GM18508 (cell line): Measurements from ENCODE around the gene BTBD7.
"Not testable (repeated sequence)": the region's sequence is repeated elsewhere in the genome, so short reads cannot be mapped to it uniquely, and the experiment has no call there.

Experiments
- ATAC-seq: cut with Tn5 transposase; IDR thresholded peaks from one replicate; pipeline ENCODE4 v1.9.1; 2021; ENCODE audit warnings: moderate number of reproducible peaks; ENCODE audit not compliant: insufficient read depth, unreplicated experiment

BTBD7 gene

GRCh38 chr14:93266127-93266526 lies 66.7 kb downstream of the BTBD7 start:
- ATAC-seq = no peak

- ATAC-seq = no peak
Observed at GRCh38 chr14:93263416-93263815, 69.4 kb downstream of the BTBD7 start.

GRCh38 chr14:93262446-93262845 lies 70.4 kb downstream of the BTBD7 start:
- ATAC-seq = no peak

- ATAC-seq = no peak
Observed at GRCh38 chr14:93249128-93249831, 83.6 kb downstream of the BTBD7 start.

- ATAC-seq = no peak
Observed at GRCh38 chr14:93246534-93246933, 86.3 kb downstream of the BTBD7 start.

- no peak for ATAC-seq
Observed at GRCh38 chr14:93245764-93246420, 86.9 kb downstream of the BTBD7 start.

GRCh38 chr14:93240678-93241000 lies 92.2 kb downstream of the BTBD7 start:
- no peak for ATAC-seq

GRCh38 chr14:93239869-93240677 lies 92.8 kb downstream of the BTBD7 start:
- no peak for ATAC-seq

- no peak for ATAC-seq
Observed at GRCh38 chr14:93234798-93235197, 98.0 kb downstream of the BTBD7 start.

- ATAC-seq = not testable (repeated sequence)
Observed at GRCh38 chr14:93233078-93233477, 99.8 kb downstream of the BTBD7 start.

- no peak for ATAC-seq
Observed at GRCh38 chr14:93232159-93232558, 100.7 kb downstream of the BTBD7 start.

- ATAC-seq = no peak
Observed at GRCh38 chr14:93231129-93231979, 101.5 kb downstream of the BTBD7 start.

GRCh38 chr14:93230539-93230938 lies 102.3 kb downstream of the BTBD7 start:
- no peak for ATAC-seq

GRCh38 chr14:93228550-93228949 lies 104.3 kb downstream of the BTBD7 start:
- no peak for ATAC-seq

- no peak for ATAC-seq
Observed at GRCh38 chr14:93223565-93223964, 109.3 kb downstream of the BTBD7 start.

- ATAC-seq = no peak
Observed at GRCh38 chr14:93220509-93220908, 112.3 kb downstream of the BTBD7 start.

GRCh38 chr14:93219103-93219726 lies 113.6 kb downstream of the BTBD7 start:
- ATAC-seq = no peak

- ATAC-seq = no peak
Observed at GRCh38 chr14:93214598-93214997, 118.2 kb downstream of the BTBD7 start.

GRCh38 chr14:93212432-93212831 lies 120.4 kb downstream of the BTBD7 start:
- ATAC-seq = peak; percentile 42
